ENCODE data around the gene CD207. TPM values are rescaled to one million over a fixed set of nuclear protein-coding genes. Genes with fewer than 3 reads are reported as not detected.

Gene CD207
- total RNA-seq, 1 donor from 2014 or later: 2.5 TPM

GRCh38 chr2:70829916-70830315 is 5.7 kb downstream of the CD207 start:
- DNase-seq (ENCODE audit: extremely low spot score in 2 of 2): no peak
- H3K36me3 ChIP-seq: no peaks in the 10 kb centered on the region
- intact Hi-C loops (cut with DNase I): no loop called here
- H3K27ac ChIP-seq: no peak overlapping the region
- H3K4me1 ChIP-seq: no peaks in the 10 kb centered on the region
- TF ChIP-seq POLR2AphosphoS5 (IDR thresholded peaks at IDR 0.05; ENCODE audit: insufficient read depth in 1 of 2, low read depth in 1 of 2) (no peak), CTCF (IDR thresholded peaks at IDR 0.05) (no peak), POLR2A (IDR thresholded peaks at IDR 0.05) (no peak)
- no peak overlapping the region for H3K4me3 ChIP-seq
- H3K9me3 ChIP-seq: no peaks in the 10 kb centered on the region
- no peaks in the 10 kb centered on the region for H3K27me3 ChIP-seq

DNA sequence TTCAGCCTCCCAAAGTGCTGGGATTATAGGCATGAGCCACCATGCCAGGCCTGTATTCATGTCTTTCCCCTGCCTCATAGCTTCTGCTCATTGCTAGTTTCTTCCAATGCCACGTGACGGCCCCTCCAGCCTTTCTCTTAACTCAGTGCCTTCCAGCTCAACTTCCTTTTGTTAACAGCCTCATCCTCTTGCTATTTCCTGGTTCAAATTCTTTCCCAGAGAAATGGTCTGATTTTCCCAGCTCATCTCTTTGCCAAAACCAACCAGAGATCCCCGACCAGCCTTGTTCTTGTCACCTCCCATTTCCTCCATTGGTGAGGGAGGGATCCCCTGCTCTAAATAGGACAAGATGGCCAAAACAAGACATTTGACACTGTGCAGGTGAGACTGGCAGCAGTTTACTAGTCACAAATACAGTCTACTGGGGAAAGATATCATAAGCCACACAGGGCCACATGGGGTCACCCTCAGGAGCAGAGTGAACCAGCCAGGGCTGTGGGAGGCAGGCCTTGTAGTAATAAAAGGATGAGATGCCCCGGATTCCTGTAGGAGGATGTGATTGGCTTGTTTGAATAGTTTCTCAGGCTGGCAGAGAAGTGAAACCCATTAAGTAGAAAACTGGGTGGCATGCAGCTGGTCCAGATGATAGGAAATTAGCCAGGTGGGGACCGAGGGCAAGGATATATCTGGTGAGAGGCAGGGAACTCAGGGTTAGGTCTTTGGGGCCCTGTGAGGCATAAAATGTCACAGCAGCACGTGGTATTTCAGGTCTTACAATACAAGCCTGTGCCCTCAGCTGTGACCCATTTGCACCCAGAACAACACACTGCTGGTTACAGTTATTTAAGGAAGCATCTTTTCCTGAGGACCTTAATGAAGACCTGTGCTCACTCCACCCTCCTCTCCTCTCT is 6.4 kb downstream of the CD207 start:
- intact Hi-C loops (cut with DNase I): no loop called here
- Histone ChIP-seq H3K27ac (no peak overlapping the region), H3K4me3 (no peak overlapping the region), H3K9me3 (no peaks in the 10 kb centered on the region), H3K4me1 (no peaks in the 10 kb centered on the region), H3K36me3 (no peaks in the 10 kb centered on the region), H3K27me3 (no peaks in the 10 kb centered on the region)
- DNase-seq (ENCODE audit: extremely low spot score in 2 of 2): peak in 1 of 2 donors; percentile 32
- no peak for TF ChIP-seq CTCF (IDR thresholded peaks at IDR 0.05)

DNA sequence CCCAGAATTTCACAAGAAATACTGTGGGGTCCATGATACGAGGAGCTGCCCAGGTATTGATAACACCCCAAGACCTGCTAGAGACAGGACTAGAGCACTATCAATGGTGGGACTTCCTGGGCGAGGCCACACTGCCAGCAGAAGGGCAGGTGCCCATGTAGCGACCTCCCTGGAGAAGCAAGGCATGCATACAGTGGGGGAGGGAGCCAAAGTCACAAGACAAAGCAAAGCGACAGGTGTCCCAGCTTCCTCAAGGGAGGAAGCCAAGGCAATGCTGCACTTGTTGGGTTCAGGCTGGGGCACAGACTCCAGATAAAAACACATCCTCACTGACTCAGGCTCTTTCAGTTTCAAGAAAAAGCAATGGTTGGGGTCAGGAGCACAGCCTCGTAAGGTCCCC is 7.5 kb downstream of the CD207 start:
- peak in 1 of 2 donors; percentile 62 for DNase-seq (ENCODE audit: extremely low spot score in 2 of 2)
- no peaks in the 10 kb centered on the region for H3K4me1 ChIP-seq
- intact Hi-C loops (cut with DNase I): no loop called here
- TF ChIP-seq CTCF (IDR thresholded peaks at IDR 0.05) (no peak), POLR2AphosphoS5 (IDR thresholded peaks at IDR 0.05; ENCODE audit: insufficient read depth in 1 of 2, low read depth in 1 of 2) (no peak)
- no peaks in the 10 kb centered on the region for H3K27me3 ChIP-seq
- H3K9me3 ChIP-seq: no peaks in the 10 kb centered on the region
- no peaks in the 10 kb centered on the region for H3K36me3 ChIP-seq
- no peak overlapping the region for H3K27ac ChIP-seq
- no peak overlapping the region for H3K4me3 ChIP-seq

- Histone ChIP-seq H3K9me3 (no peaks in the 10 kb centered on the region), H3K27me3 (no peaks in the 10 kb centered on the region), H3K36me3 (no peaks in the 10 kb centered on the region), H3K27ac (no peak overlapping the region), H3K4me3 (no peak overlapping the region), H3K4me1 (no peaks in the 10 kb centered on the region)
- DNase-seq (ENCODE audit: extremely low spot score in 2 of 2): peak in 1 of 2 donors; percentile 52
- intact Hi-C loops (cut with DNase I): no loop called here
- TF ChIP-seq POLR2AphosphoS5 (IDR thresholded peaks at IDR 0.05; ENCODE audit: insufficient read depth in 1 of 2, low read depth in 1 of 2) (no peak), POLR2A (IDR thresholded peaks at IDR 0.05) (no peak), CTCF (IDR thresholded peaks at IDR 0.05) (no peak)
Observed at GRCh38 chr2:70827388-70827787, 8.2 kb downstream of the CD207 start.

GRCh38 chr2:70826696-70827350 is 8.8 kb downstream of the CD207 start:
- DNase-seq (ENCODE audit: extremely low spot score in 2 of 2): no peak
- H3K36me3 ChIP-seq: no peaks in the 10 kb centered on the region
- intact Hi-C loops (cut with DNase I): no loop called here
- H3K4me1 ChIP-seq: no peaks in the 10 kb centered on the region
- no peaks in the 10 kb centered on the region for H3K27me3 ChIP-seq
- H3K9me3 ChIP-seq: no peaks in the 10 kb centered on the region
- no peak for TF ChIP-seq CTCF (IDR thresholded peaks at IDR 0.05)
- no peak overlapping the region for H3K4me3 ChIP-seq
- no peak overlapping the region for H3K27ac ChIP-seq
